IPS-18a (cell line): ENCODE results near the gene SLC18A2.
"Not testable (repeated sequence)": the region's sequence is repeated elsewhere in the genome, so short reads cannot be mapped to it uniquely, and the experiment has no call there.

Source experiments
- H3K27ac ChIP-seq: one replicate; pipeline ENCODE4 v1.5.1; 2013; ENCODE audit warnings: low read length
- H3K27me3 ChIP-seq: one replicate; pipeline ENCODE4 v1.6.1; 2013; ENCODE audit warnings: mild to moderate bottlenecking, low read length; ENCODE audit not compliant: control insufficient read depth, insufficient read depth
- H3K36me3 ChIP-seq: one replicate; pipeline ENCODE4 v1.6.1; 2013; ENCODE audit warnings: low read depth, low read length; ENCODE audit not compliant: control insufficient read depth
- H3K4me1 ChIP-seq: one replicate; pipeline ENCODE4 v1.6.1; 2013; ENCODE audit warnings: low read depth, low read length; ENCODE audit not compliant: control insufficient read depth
- H3K4me3 ChIP-seq: one replicate; pipeline ENCODE4 v1.5.1; 2013; ENCODE audit warnings: low read length
- H3K9ac ChIP-seq: one replicate; pipeline ENCODE4 v1.6.1; 2013; ENCODE audit warnings: mild to moderate bottlenecking, low read length, moderate library complexity
- H3K9me3 ChIP-seq: one replicate; pipeline ENCODE4 v1.6.1; 2013; ENCODE audit warnings: low read depth, low read length; ENCODE audit not compliant: control insufficient read depth

SLC18A2 gene

DNA sequence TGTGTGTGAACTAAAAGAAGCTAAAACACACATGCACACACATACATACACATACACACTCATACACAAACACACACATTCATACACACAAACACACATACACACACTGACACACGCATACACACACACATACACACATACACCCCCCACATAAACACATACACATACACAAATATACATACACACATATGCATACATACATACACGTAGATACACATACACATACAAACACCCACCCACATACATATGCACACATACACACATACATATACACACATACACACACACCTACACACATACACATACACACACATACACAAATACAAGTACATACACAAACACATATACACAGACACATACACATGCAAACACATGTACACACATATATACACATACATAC lies 28.0 kb downstream of the SLC18A2 start:
- Histone ChIP-seq H3K9ac (no peak overlapping the region), H3K27ac (no peak overlapping the region), H3K9me3 (no peaks in the 10 kb centered on the region), H3K4me1 (no peaks in the 10 kb centered on the region), H3K36me3 (no peaks in the 10 kb centered on the region), H3K27me3 (no peaks in the 10 kb centered on the region), H3K4me3 (no peak overlapping the region)

DNA sequence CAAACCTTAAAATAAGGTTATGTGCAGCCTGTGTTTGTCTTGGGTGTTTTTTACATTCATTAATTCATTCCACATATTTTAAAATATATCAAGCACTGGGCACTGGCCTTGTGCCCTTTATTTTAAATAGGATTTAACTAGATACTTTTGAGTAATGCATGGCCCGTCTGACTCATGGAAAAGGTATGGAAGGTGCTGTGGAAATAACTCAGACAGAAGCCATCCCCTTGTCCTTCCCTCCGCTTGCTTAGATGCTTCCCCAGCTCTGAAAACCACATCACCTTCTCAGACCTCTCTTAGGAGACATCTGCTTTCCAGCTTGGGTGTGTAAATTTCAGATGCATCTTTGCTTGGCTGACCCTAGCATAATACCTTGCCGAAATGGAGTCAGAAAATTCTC lies 30.5 kb downstream of the SLC18A2 start:
- H3K36me3 ChIP-seq: no peaks in the 10 kb centered on the region
- no peak overlapping the region for H3K9ac ChIP-seq
- H3K27me3 ChIP-seq: no peaks in the 10 kb centered on the region
- no peak overlapping the region for H3K4me3 ChIP-seq
- no peak overlapping the region for H3K27ac ChIP-seq
- no peaks in the 10 kb centered on the region for H3K4me1 ChIP-seq
- H3K9me3 ChIP-seq: no peaks in the 10 kb centered on the region

DNA sequence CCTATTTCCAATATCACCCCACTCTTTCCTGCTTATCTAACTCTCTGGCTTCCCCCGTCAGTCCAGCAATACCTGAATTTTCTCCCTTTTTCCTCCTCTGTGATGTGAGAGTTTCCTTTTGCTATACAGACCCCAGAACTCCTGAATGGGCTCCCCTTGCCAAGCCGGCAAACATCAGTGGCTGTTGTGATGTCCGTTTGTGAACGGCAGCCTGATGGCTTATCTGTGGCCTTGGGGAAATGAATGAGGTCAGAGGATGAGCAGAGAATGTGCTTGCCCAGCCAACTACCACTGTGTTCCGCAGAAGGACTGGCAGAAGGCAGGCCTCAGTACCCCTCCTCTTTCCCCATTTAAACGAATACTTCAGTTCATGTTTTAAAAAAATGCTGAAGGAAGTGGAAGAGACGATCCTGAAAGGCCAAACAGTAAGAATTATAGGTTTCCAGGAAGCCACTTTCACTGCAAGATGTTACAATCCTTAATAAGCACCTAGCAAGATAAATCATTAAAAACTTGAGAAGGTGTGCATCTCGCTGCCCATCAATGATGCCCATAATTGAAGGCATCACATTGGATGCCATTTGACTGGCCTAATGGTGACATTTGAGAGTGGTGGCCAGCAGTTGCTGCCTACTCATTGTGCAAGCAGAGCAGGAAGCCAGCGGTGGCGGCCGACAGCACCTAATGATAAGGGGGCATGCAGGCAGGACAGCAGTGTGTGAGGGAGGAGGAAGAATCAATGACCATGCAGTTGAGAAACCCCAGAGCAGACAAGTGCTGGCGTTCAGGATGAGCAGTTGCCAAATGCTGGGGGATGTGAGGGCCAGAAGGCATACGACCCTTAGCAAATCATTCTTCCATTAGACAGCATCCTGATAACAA lies 31.5 kb downstream of the SLC18A2 start:
- no peaks in the 10 kb centered on the region for H3K9me3 ChIP-seq
- no peak overlapping the region for H3K9ac ChIP-seq
- H3K4me3 ChIP-seq: no peak overlapping the region
- no peak overlapping the region for H3K27ac ChIP-seq
- no peaks in the 10 kb centered on the region for H3K27me3 ChIP-seq
- H3K4me1 ChIP-seq: no peaks in the 10 kb centered on the region
- H3K36me3 ChIP-seq: no peaks in the 10 kb centered on the region

DNA sequence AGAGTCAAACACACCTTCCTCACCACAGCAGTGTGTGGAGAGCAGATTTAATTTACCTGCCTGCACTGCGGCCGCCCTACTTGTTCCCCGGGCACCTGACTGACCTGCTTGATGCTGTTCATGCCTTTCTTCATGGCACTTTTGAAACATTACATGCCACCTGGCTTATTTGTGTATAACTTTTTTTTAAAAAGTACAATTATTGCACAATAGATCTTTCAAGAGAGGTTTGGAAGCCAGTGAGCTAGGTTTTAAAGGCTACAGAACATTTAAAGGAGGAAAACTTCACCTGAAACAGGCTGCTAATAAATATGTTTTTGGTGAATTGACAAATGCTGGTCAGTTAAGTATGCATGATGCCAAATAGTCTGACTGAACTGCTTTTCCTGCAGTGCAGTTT lies 33.1 kb downstream of the SLC18A2 start:
- H3K9me3 ChIP-seq: no peaks in the 10 kb centered on the region
- no peak overlapping the region for H3K27ac ChIP-seq
- H3K4me3 ChIP-seq: no peak overlapping the region
- no peaks in the 10 kb centered on the region for H3K4me1 ChIP-seq
- no peaks in the 10 kb centered on the region for H3K27me3 ChIP-seq
- H3K36me3 ChIP-seq: no peaks in the 10 kb centered on the region
- H3K9ac ChIP-seq: no peak overlapping the region

DNA sequence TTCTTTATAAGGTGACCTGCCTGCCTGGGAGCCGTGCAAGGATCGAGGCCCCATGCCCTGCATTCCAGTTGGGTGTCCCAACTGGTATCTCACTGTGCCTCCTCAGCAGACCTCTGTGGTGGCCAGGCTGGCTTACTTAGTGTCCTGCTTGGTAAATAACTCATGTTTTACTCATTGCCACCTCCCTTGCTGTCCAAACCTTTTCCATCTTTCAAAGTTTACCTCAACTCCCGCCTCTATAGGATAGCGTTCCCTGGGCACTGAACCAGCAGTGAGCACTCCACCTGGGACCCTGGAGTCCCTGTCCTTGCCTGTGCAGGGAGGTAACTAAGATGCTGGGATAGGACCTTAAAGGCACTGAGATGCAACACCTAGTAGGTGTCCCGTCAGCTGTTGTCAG lies 33.6 kb downstream of the SLC18A2 start:
- no peaks in the 10 kb centered on the region for H3K27me3 ChIP-seq
- H3K4me1 ChIP-seq: no peaks in the 10 kb centered on the region
- H3K9me3 ChIP-seq: no peaks in the 10 kb centered on the region
- H3K4me3 ChIP-seq: no peak overlapping the region
- no peaks in the 10 kb centered on the region for H3K36me3 ChIP-seq
- H3K27ac ChIP-seq: no peak overlapping the region
- no peak overlapping the region for H3K9ac ChIP-seq

DNA sequence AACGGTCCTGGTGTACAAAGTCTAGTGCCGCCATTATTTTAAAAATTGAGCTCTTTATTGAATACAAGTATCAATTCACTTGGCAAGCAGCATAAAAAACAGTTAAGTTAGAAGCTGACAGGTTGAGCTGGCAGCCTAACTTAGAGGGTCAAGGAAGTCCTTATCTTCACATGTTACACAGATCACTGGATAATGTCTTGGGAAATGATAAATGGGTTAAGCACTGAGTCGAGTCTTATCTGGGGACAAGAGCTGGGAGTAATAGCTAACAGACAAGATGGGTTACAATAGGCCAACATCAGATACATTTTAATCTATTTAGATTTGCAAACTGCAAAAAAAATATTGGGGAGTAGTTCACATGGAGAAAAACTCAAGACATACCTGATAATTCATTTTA lies 34.2 kb downstream of the SLC18A2 start:
- Histone ChIP-seq H3K36me3 (no peaks in the 10 kb centered on the region), H3K9me3 (no peaks in the 10 kb centered on the region), H3K4me3 (no peak overlapping the region), H3K27me3 (no peaks in the 10 kb centered on the region), H3K27ac (no peak overlapping the region), H3K4me1 (no peaks in the 10 kb centered on the region), H3K9ac (no peak overlapping the region)

DNA sequence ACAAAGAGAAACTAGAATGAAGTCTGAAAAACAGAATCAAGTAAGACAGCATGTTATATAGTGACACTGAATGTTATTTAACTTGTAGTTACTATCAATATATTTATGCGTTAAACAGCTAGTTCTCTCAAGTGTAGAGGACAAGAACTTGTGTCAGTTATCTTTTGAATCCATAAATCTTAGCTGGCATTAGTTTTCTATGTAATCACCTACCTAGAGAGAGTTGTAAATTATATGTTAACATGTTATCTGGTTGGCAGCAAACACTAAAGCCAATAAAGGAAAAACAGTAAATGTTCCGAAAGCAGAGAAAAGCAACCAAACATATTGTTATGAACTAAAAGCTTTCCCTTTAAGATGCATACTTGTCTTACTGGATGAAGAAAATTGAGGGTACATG lies 36.8 kb downstream of the SLC18A2 start:
- Histone ChIP-seq H3K9me3 (no peaks in the 10 kb centered on the region), H3K9ac (no peak overlapping the region), H3K27me3 (no peaks in the 10 kb centered on the region), H3K27ac (no peak overlapping the region), H3K36me3 (no peaks in the 10 kb centered on the region), H3K4me1 (no peaks in the 10 kb centered on the region), H3K4me3 (no peak overlapping the region)

DNA sequence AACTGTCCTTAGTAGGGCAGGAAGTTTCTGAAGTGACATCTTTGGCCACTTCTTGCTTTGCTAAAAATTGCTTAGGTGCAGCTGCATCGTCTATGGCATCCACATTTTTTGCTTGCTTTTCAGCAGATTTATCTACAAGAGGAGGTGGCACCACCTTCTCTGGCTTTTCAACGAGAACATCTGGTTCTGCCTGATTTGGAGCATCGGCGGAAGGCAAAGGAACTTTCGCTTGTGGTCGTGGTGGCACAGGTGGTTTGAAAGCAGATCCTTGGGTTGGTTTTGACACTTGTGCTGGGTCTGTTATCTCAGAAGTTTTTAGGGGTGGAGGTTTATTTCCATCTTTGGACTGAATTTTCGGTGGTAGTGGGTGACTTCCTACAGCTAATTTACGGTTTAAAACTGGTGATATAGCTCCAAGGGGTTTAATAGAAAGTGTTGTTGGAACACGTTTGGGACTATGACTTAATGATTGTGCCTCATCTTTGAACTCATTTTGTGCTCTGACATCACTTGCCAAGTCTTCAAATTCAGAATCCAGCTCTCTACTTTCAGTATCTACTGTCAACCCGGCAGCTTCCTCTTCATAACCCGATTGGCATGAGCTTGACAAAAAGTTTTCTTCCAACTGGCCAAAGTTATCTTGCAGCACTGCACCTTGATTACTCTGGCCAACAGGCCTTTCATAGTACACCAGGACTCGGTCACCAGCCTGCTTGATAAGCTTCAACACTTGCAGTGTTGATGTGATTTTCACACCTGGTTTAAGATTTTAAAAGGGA lies 44.0 kb downstream of the SLC18A2 start:
- Histone ChIP-seq H3K9ac (no peak overlapping the region), H3K27me3 (no peaks in the 10 kb centered on the region), H3K4me1 (no peaks in the 10 kb centered on the region), H3K4me3 (no peak overlapping the region), H3K9me3 (no peaks in the 10 kb centered on the region), H3K27ac (no peak overlapping the region), H3K36me3 (peaks cover 29% of the 10 kb centered on the region)

DNA sequence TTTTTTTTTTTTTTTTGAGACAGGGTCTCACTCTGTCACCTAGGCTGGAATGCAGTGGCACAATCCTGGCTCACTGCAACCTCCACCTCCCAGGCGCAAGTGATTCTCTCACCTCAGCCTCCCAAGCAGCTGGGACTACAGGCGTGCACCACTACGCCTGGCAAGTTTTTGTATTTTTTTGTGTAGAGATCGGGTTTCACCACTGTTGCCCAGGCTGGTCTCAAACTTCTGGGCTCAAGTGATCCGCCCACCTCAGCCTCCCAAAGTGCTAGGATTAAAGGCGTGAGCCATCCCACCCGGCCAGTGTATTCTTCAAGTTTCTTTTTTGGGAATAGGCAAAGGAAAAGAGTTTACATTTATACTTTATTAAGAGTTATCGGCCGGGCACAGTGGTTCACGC lies 50.0 kb downstream of the SLC18A2 start:
- H3K4me1 ChIP-seq, H3K27me3 ChIP-seq, H3K9ac ChIP-seq, H3K27ac ChIP-seq, H3K9me3 ChIP-seq, H3K4me3 ChIP-seq, H3K36me3 ChIP-seq: not testable (repeated sequence)

DNA sequence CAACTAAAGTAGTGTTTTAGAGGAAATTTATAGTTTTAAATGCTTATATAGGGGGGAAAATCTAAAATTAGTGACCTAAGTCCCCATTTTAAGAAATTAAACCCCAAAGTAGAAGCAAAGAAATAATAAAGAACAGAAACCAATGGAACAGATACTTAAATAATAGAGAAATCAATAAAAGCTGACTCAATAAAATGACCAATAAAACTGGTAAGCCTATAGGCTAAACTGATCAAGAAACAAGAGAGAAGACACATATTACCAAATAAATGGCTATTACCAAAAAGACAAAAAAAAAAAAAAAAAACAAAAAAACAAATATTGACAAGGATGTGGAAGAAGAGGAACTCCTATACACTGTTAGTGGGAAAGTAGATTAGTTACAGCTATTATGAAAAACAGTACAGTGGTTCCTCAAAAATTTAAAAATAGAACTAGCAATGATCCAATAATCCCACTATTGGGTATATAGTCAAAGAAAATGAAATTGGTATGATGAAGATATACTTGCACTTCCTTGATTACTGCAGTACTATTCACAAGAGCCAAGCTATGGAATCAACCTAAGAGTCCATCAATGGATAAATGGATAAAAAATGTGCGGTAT lies 53.2 kb downstream of the SLC18A2 start:
- H3K36me3 ChIP-seq: peaks cover 6% of the 10 kb centered on the region
- no peak overlapping the region for H3K4me3 ChIP-seq
- no peaks in the 10 kb centered on the region for H3K9me3 ChIP-seq
- no peak overlapping the region for H3K9ac ChIP-seq
- H3K27me3 ChIP-seq: no peaks in the 10 kb centered on the region
- H3K27ac ChIP-seq: no peak overlapping the region
- no peaks in the 10 kb centered on the region for H3K4me1 ChIP-seq

DNA sequence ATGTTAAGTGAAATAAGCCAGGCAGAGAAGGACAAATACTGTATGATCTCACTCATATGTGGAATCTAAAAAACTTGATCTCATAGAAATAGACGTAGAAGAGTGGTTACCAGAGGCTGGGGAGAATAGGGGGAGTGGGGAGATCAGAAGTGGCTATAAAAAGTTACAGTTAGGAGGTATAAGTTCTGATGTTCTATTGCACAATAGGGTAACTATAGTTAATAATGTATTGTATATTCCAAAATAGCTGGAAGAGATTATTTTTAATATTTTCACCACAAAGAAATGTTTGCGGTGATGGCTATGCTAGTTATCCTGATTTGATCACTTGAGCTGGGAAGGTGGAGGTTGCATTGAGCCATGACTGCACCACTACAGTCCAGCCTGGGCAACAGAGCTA lies 53.8 kb downstream of the SLC18A2 start:
- Histone ChIP-seq H3K9me3 (no peaks in the 10 kb centered on the region), H3K4me1 (no peaks in the 10 kb centered on the region), H3K27ac (no peak overlapping the region), H3K36me3 (peaks cover under 1% of the 10 kb centered on the region), H3K9ac (no peak overlapping the region), H3K4me3 (no peak overlapping the region), H3K27me3 (no peaks in the 10 kb centered on the region)
